ENCODE measurements around the gene CTNNA1. TPM values are rescaled to one million over a fixed set of nuclear protein-coding genes. Genes with fewer than 3 reads are reported as not detected.
A peak's percentile ranks its signal among the peaks of the same experiment; 100 is the strongest.

The CTNNA1 gene
- total and polyA plus RNA-seq, 12 donors: 111 to 521 (median 347) TPM

DNA sequence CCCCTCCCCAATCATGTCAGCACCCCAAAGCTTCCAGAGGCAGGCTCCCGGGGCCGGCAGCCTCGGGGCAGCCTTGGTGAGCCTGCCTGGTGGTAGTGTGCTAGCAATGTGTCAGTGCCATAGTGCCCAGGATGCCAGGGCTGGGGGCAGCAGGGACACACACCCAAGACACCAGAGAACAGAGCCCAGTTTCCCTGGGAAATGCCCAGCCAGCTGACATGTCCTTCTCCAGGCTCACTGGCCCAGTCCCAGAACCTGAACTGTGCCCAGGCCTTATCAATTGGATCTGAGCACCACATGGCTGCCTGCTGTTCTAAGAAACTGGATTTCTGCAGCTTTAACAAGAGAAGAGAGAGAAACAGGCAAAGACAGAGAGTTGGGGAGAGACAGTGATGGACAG is 196.8 kb downstream of the CTNNA1 start:
- peak overlapping the region in 4 of 5 donors; percentile 50 to 87 (median 72) for H3K27ac ChIP-seq
- H3K27me3 ChIP-seq: no peaks in the 10 kb centered on the region
- peak; percentile 73 to 92 (median 87) for DNase-seq
- intact Hi-C loops (cut with DNase I): no loop called here
- WGBS, 4 donors: 28 to 41% (median 32%) methylated on average over 3 of the region's 3 CpGs
- TF ChIP-seq, protein P1, sequence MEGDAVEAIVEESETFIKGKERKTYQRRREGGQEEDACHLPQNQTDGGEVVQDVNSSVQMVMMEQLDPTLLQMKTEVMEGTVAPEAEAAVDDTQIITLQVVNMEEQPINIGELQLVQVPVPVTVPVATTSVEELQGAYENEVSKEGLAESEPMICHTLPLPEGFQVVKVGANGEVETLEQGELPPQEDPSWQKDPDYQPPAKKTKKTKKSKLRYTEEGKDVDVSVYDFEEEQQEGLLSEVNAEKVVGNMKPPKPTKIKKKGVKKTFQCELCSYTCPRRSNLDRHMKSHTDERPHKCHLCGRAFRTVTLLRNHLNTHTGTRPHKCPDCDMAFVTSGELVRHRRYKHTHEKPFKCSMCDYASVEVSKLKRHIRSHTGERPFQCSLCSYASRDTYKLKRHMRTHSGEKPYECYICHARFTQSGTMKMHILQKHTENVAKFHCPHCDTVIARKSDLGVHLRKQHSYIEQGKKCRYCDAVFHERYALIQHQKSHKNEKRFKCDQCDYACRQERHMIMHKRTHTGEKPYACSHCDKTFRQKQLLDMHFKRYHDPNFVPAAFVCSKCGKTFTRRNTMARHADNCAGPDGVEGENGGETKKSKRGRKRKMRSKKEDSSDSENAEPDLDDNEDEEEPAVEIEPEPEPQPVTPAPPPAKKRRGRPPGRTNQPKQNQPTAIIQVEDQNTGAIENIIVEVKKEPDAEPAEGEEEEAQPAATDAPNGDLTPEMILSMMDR (IDR thresholded peaks at IDR 0.05): no peak
- peak in 1 of 2 donors; percentile 9 for TF ChIP-seq POLR2A (IDR thresholded peaks at IDR 0.05)
- H3K9me3 ChIP-seq (replicated peaks in 1 of 3): no peaks in the 10 kb centered on the region
- H3K36me3 ChIP-seq (replicated peaks in 1 of 2): peaks cover 0 to 12% of the 10 kb centered on the region in 2 donors
- H3K4me3 ChIP-seq: no peak overlapping the region
- H3K4me1 ChIP-seq (replicated peaks in 1 of 2): peaks cover 46 to 76% of the 10 kb centered on the region in 2 donors

DNA sequence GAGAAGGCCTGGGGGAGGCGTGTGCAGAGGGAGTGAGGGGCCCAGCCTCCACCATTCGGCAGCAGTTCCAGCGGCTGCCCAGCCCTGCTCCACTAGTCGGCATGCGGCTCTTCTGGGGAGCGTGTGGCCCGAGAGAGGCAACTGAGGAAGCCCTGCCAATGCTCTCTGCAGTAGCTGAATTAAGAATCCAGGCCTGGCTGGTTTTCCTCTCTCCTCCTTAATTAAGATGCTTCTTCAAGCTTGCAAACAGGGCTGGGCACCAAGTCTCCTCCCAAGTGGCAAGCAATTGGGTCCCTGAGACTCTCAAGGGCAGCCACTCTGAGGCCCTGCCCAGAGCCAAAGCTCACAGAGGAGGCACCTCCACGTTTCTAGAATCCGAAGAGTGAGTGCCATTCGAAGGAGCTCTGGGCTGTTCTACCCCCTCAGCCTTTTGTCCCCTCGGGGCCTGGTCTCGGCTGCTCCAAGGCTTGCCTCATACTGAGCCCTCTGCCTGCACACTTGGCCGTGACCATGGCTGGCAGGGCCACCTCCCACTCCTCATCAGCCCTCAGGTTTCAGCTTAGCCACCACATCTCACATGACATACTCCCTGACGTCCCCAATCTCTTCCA is 197.3 kb downstream of the CTNNA1 start:
- H3K4me1 ChIP-seq (replicated peaks in 1 of 2): peaks cover 48 to 81% of the 10 kb centered on the region in 2 donors
- peak overlapping the region in 4 of 5 donors; percentile 50 to 87 (median 72) for H3K27ac ChIP-seq
- peak in 4 of 7 donors; percentile 56 to 62 (median 60) for DNase-seq
- H3K27me3 ChIP-seq: no peaks in the 10 kb centered on the region
- H3K36me3 ChIP-seq (replicated peaks in 1 of 2): peaks cover 0 to 12% of the 10 kb centered on the region in 2 donors
- H3K9me3 ChIP-seq (replicated peaks in 1 of 3): no peaks in the 10 kb centered on the region
- WGBS, 4 donors: 36 to 61% (median 45%) methylated on average over 4 to 14 of the region's 14 CpGs
- intact Hi-C loops (cut with DNase I): no loop called here
- H3K4me3 ChIP-seq: no peak overlapping the region
- TF ChIP-seq POLR2A (IDR thresholded peaks at IDR 0.05): peak in 1 of 2 donors; percentile 6
- TF ChIP-seq, protein P1 (IDR thresholded peaks at IDR 0.05): no peak

DNA sequence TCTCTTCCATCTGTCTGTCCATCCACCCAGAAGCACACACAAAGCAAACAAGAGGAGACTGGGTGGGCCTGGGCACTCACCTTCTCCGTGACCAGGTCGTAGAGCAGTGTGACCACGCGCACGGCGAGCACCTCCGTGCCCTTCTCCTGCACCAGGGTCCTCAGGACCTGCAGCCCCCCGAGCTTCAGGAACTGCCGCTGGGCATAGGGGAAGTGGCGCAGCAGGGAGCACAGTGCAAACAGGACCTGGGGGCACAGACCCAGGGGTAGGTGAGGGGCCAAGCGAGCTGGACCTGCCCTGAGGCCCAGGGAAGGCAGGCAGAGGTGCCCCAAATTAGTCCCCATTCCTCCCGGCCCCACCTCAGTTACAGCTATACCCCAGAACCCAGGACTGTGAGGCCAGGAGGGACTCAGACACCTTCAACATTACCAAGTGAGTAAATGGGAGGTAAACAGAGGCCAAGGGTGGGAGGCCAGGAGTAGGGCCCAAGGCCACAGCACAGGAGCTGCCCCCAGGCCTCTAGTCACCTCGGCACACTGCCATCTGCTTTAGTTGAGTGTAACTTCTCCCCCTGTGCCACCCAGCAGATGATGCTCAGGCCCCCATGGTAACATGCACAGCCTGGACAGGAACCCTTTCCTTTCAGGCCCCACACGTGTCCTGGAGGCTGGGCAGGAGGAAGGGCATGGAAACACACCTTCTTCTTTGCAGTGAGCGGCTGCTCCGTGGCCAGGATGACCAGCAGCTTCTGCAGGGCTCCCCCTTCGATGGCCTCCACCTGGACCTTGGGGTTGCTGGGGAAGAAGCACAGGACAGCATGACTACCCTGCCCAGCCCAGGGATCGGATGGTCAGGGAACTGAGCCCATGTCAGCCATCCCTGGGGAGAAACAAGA is 198.1 kb downstream of the CTNNA1 start:
- Histone ChIP-seq H3K4me3 (no peak overlapping the region), H3K4me1 (replicated peaks in 1 of 2) (peaks cover 48 to 77% of the 10 kb centered on the region in 2 donors), H3K36me3 (replicated peaks in 1 of 2) (peaks cover 0 to 10% of the 10 kb centered on the region in 2 donors), H3K27ac (peak overlapping the region in 4 of 5 donors; percentile 50 to 87 (median 72)), H3K9me3 (replicated peaks in 1 of 3) (no peaks in the 10 kb centered on the region), H3K27me3 (no peaks in the 10 kb centered on the region)
- intact Hi-C loops (cut with DNase I): no loop called here
- WGBS, 4 donors: 94 to 97% (median 95%) methylated on average over 5 to 18 of the region's 18 CpGs
- no peak for TF ChIP-seq POLR2A (IDR thresholded peaks at IDR 0.05)
- TF ChIP-seq, protein P1 (IDR thresholded peaks at IDR 0.05): no peak
- DNase-seq: no peak

Measured in adrenal gland (tissue), 12 donors.